HepG2 (cell line): ENCODE results near the gene PEX7. TPM values are rescaled to one million over a fixed set of nuclear protein-coding genes. Genes with fewer than 3 reads are reported as not detected.

ENCODE experiments used
- ATAC-seq: fragments of 200-7000 bp; cut with Tn5 transposase; 3 replicates; pipeline ENCODE4 v1.9.1; 2020; ENCODE audit warnings: mild to moderate bottlenecking, moderate library complexity
- BruUV-seq: library from RNA; stranded (reverse); fragments of 400-500 nt; replicated peaks from 2 replicates; lab custom pipeline; 2021; lab: Mats Ljungman, UMichigan
- CTCF ChIA-PET: fragments of 300-600 bp; formaldehyde crosslinking; extraction: SDS; loops from one replicate; lab custom pipeline; 2021; ENCODE audit warnings: low total read pairs, inconsistent platforms, low intra/inter-chr PET ratio; lab: Yijun Ruan, JAX
- POLR2A ChIA-PET: fragments of 350-600 bp; sonication (Branson Sonifier 250); formaldehyde crosslinking; loops from one replicate; lab custom pipeline; 2020; ENCODE audit warnings: antibody characterized with exemption, inconsistent platforms; lab: Yijun Ruan, JAX
- DNase-seq: peaks from one replicate; pipeline ENCODE4 v3.0.0-alpha.2; 2015; ENCODE audit warnings: low spot score
- FAIRE-seq: peaks from 3 replicates; lab custom pipeline; 2011; peaks lifted over from hg19 to GRCh38; lab: Jason Lieb, UNC
- H2AFZ ChIP-seq: one replicate; pipeline ENCODE4 v1.6.1; 2011; ENCODE audit warnings: low read length, inconsistent platforms
- H3K27ac ChIP-seq: fragments of 300-600 bp; 3 replicates; pipeline ENCODE4 v1.8.0; 2011; ENCODE audit warnings: mixed run types, mild to moderate bottlenecking, mixed read lengths, low read length, inconsistent platforms; ENCODE audit not compliant: insufficient read depth; ENCODE audit errors: extremely low read length
- H3K27me3 ChIP-seq, 2 experiments: fragments of 200-600 bp in 1 of 2; 2 replicates in 1 of 2; 3 replicates in 1 of 2; pipeline versions ENCODE4 v1.6.0 to v1.8.0; 2011; ENCODE audit warnings: low read length in 2 of 2, mild to moderate bottlenecking in 2 of 2, moderate library complexity in 2 of 2, inconsistent platforms in 1 of 2; ENCODE audit not compliant: insufficient read depth in 2 of 2, control insufficient read depth in 1 of 2
- H3K36me3 ChIP-seq, 2 experiments: fragments of 200-600 bp in 1 of 2; replicated peaks in 1 of 2; 2 replicates in 1 of 2; 3 replicates in 1 of 2; pipeline versions ENCODE4 v1.5.1 to v1.8.0; 2011; ENCODE audit warnings: low read length in 2 of 2, inconsistent platforms in 1 of 2; ENCODE audit not compliant: insufficient read depth in 2 of 2, control insufficient read depth in 1 of 2
- H3K4me1 ChIP-seq: 2 replicates; pipeline ENCODE4 v1.5.1; 2012; ENCODE audit warnings: low read length, inconsistent platforms; ENCODE audit not compliant: insufficient read depth
- H3K4me2 ChIP-seq: 2 replicates; pipeline ENCODE4 v1.6.0; 2011; ENCODE audit warnings: low read depth, low read length, inconsistent platforms
- H3K4me3 ChIP-seq, 3 experiments: fragments of 200-600 bp in 1 of 3; sonication (generic), shearing (Covaris generic) in 1 of 3; replicated peaks in 1 of 3; 2 replicates each; pipeline ENCODE4 v1.5.1; 2011 to 2016; ENCODE audit warnings: low read length in 3 of 3, inconsistent platforms in 2 of 3, low read depth in 2 of 3, mild to moderate bottlenecking in 2 of 3, control low read depth in 1 of 3, mixed read lengths in 1 of 3; ENCODE audit not compliant: insufficient read depth in 1 of 3
- H3K79me2 ChIP-seq: one replicate; pipeline ENCODE4 v1.6.1; 2011; ENCODE audit warnings: low read length, inconsistent platforms; ENCODE audit not compliant: insufficient read depth
- H3K9ac ChIP-seq: 2 replicates; pipeline ENCODE4 v1.6.0; 2011; ENCODE audit warnings: mild to moderate bottlenecking, low read depth, low read length, inconsistent platforms; ENCODE audit not compliant: insufficient read depth
- H3K9me3 ChIP-seq: 2 replicates; pipeline ENCODE4 v1.5.1; 2012; ENCODE audit warnings: mild to moderate bottlenecking, low read length
- H4K20me1 ChIP-seq: 2 replicates; pipeline ENCODE4 v1.6.0; 2011; ENCODE audit warnings: inconsistent platforms, mild to moderate bottlenecking, low read length, moderate library complexity; ENCODE audit not compliant: insufficient read depth
- CAMTA2 ChIP-seq: sonication (generic); formaldehyde crosslinking; IDR thresholded peaks from 2 replicates; pipeline ENCODE4 v1.4.0; 2020; ENCODE audit warnings: mild to moderate bottlenecking, missing genetic modification reagents, borderline replicate concordance
- HNRNPL ChIP-seq: fragments of 200-400 bp; formaldehyde crosslinking; IDR thresholded peaks from 2 replicates; pipeline ENCODE4 v1.6.1; 2017; ENCODE audit warnings: mild to moderate bottlenecking, low read depth, low read length
- KDM6A ChIP-seq: IDR thresholded peaks from 2 replicates; pipeline ENCODE4 v1.6.1; 2016; ENCODE audit warnings: low read depth
- KLF16 ChIP-seq, 2 experiments: sonication (generic) in 1 of 2; formaldehyde crosslinking in 1 of 2; IDR thresholded peaks; 2 replicates each; pipeline versions ENCODE4 v1.6.1 to v1.8.0; 2016 to 2023; ENCODE audit warnings: missing genetic modification reagents in 2 of 2, missing compliant biosample characterization in 1 of 2
- REL ChIP-seq: sonication (generic); formaldehyde crosslinking; conservative IDR thresholded peaks from 2 replicates; pipeline ENCODE4 v1.8.0; 2022; ENCODE audit warnings: mild to moderate bottlenecking, missing genetic modification reagents, moderate library complexity
- SMC3 ChIP-seq: IDR thresholded peaks from 2 replicates; pipeline ENCODE4 v1.6.1; 2011; ENCODE audit warnings: low read length, improper control_type of control experiment
- SSRP1 ChIP-seq: IDR thresholded peaks from 2 replicates; pipeline ENCODE4 v1.6.1; 2016; ENCODE audit warnings: control low read depth
- ZNF234 ChIP-seq: sonication (generic); formaldehyde crosslinking; conservative IDR thresholded peaks from 2 replicates; pipeline ENCODE4 v1.5.1; 2020; ENCODE audit warnings: mild to moderate bottlenecking, missing genetic modification reagents
- ZNF570 ChIP-seq: sonication (generic); formaldehyde crosslinking; IDR thresholded peaks from 2 replicates; pipeline ENCODE4 v1.4.0; 2020; ENCODE audit warnings: mild to moderate bottlenecking, missing genetic modification reagents, borderline replicate concordance
- ZNF615 ChIP-seq: sonication (generic); formaldehyde crosslinking; IDR thresholded peaks from 2 replicates; pipeline ENCODE4 v1.5.0; 2020; ENCODE audit warnings: mild to moderate bottlenecking, missing genetic modification reagents, borderline replicate concordance
- ZSCAN31 ChIP-seq: sonication (generic); formaldehyde crosslinking; IDR thresholded peaks from 2 replicates; pipeline ENCODE4 v1.5.0; 2020; ENCODE audit warnings: low read depth, mild to moderate bottlenecking, missing genetic modification reagents
- WGBS: methylation state at CpG from one replicate; pipeline ENCODE4 v1.1.6; 2017; ENCODE audit warnings: low lambda C conversion rate; 5-methylcytosine and 5-hydroxymethylcytosine counted together
- in situ Hi-C: cut with HindIII; loops from 2 replicates; pipeline ENCODE4 v1.10.0; 2017; ENCODE audit warnings: low pct_unique_long_range_greater_than_20kb; ENCODE audit not compliant: extremely low pct_ligation_motif_present
- intact Hi-C: fragments of 100-400 bp; cut with micrococcal nuclease; formaldehyde crosslinking; loops from one replicate; pipeline ENCODE4 v1.10.0; 2022; ENCODE audit not compliant: unreplicated experiment
- polyA plus RNA-seq, 8 experiments: library from polyadenylated mRNA; depleted of rRNA in 3 of 8; stranded (reverse) in 7 of 8; unstranded in 1 of 8; fragments of >200 nt; fragmentation: Illumina TruSeq in 4 of 8; extraction: Trizol in 4 of 8; gene quantifications; 2 replicates each; pipeline versions ENCODE4 v1.2.1 to v1.2.3, GENCODE V29; 2011 to 2016; ENCODE audit warnings: low read depth in 4 of 8, missing spikeins in 1 of 8, mixed read lengths in 1 of 8; ENCODE audit not compliant: insufficient read depth in 1 of 8
- total RNA-seq, 5 experiments: library from RNA; depleted of rRNA; stranded (reverse); fragments of >200 nt; fragmentation: Illumina TruSeq; extraction: Trizol; gene quantifications; 2 replicates each; pipeline ENCODE4 v1.2.3, GENCODE V29; 2016; ENCODE audit warnings: low read depth in 1 of 5
- TF ChIP-seq, protein P1 (sequence below): sonication (generic); formaldehyde crosslinking; IDR thresholded peaks from 2 replicates; pipeline ENCODE4 v1.4.0; 2020; ENCODE audit warnings: mild to moderate bottlenecking, missing genetic modification reagents
- TF ChIP-seq, protein P2 (sequence below): sonication (generic); formaldehyde crosslinking; IDR thresholded peaks from 2 replicates; pipeline ENCODE4 v1.8.1; 2023; ENCODE audit warnings: mild to moderate bottlenecking, inconsistent platforms, moderate library complexity, missing genetic modification reagents, borderline replicate concordance
- TF ChIP-seq, protein P3 (sequence below): sonication (generic); formaldehyde crosslinking; IDR thresholded peaks from 2 replicates; pipeline ENCODE4 v1.5.1; 2020; ENCODE audit warnings: mild to moderate bottlenecking, missing genetic modification reagents, moderate library complexity
- TF ChIP-seq, protein P4 (sequence below): sonication (generic); formaldehyde crosslinking; conservative IDR thresholded peaks from 2 replicates; pipeline ENCODE4 v1.4.0; 2020; ENCODE audit warnings: missing genetic modification reagents

Gene PEX7
- total and polyA plus RNA-seq, 2 of the 13 experiments (the other 11 are each of a cell fraction or from before 2014, with no cell fraction given), result 0.04 to 0.53 TPM

DNA sequence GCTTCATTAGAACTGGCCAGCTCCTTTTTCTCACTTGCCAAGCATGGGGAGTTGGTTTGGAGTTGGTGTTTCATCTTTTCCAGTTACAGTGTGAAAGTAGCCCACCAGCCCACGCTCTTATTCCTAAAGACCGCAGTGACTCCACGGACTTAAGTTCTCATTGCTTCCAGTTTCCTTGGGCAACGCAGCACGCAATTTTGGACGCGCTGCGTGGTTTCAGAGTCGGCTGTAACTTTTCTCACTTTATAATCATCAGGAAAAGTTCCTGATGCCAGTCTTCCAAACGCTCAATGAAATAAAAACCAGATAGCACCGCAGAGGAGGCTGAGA lies 381 bp upstream of the PEX7 start (continued):
- TF ChIP-seq, protein P1, sequence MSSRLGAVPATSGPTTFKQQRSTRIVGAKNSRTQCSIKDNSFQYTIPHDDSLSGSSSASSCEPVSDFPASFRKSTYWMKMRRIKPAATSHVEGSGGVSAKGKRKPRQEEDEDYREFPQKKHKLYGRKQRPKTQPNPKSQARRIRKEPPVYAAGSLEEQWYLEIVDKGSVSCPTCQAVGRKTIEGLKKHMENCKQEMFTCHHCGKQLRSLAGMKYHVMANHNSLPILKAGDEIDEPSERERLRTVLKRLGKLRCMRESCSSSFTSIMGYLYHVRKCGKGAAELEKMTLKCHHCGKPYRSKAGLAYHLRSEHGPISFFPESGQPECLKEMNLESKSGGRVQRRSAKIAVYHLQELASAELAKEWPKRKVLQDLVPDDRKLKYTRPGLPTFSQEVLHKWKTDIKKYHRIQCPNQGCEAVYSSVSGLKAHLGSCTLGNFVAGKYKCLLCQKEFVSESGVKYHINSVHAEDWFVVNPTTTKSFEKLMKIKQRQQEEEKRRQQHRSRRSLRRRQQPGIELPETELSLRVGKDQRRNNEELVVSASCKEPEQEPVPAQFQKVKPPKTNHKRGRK, result no peak
- TF ChIP-seq CAMTA2, result no peak
- TF ChIP-seq REL, result no peak
- TF ChIP-seq, protein P2, sequence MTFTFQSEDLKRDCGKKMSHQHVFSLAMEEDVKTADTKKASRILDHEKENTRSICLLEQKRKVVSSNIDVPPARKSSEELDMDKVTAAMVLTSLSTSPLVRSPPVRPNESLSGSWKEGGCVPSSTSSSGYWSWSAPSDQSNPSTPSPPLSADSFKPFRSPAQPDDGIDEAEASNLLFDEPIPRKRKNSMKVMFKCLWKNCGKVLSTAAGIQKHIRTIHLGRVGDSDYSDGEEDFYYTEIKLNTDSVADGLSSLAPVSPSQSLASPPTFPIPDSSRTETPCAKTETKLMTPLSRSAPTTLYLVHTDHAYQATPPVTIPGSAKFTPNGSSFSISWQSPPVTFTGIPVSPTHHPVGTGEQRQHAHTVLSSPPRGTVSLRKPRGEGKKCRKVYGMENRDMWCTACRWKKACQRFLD, result no peak
- TF ChIP-seq ZNF615 (CRISPR knock-in tag), result no peak
- no peak for TF ChIP-seq ZSCAN31 (CRISPR knock-in tag)

GRCh38 chr6:136823128-136823660 lies 802 bp downstream of the PEX7 start:
- H3K79me2 ChIP-seq, result no peaks in the 10 kb centered on the region
- H2AFZ ChIP-seq, result no peak overlapping the region
- CTCF ChIA-PET, result no interaction called here
- H3K4me1 ChIP-seq, result no peaks in the 10 kb centered on the region
- H3K9me3 ChIP-seq, result no peaks in the 10 kb centered on the region
- no peak overlapping the region for H3K27ac ChIP-seq
- in situ Hi-C loops (no loop called here), intact Hi-C loops (no loop called here)
- ATAC-seq, result no peak
- no peaks in the 10 kb centered on the region for H3K36me3 ChIP-seq
- no peak overlapping the region for H3K9ac ChIP-seq
- no peak for DNase-seq
- FAIRE-seq, result no peak
- POLR2A ChIA-PET, result no interaction called here
- no peak overlapping the region for H3K4me2 ChIP-seq
- H3K4me3 ChIP-seq, result no peak overlapping the region
- no TSS peak for BruUV-seq
- no peaks in the 10 kb centered on the region for H4K20me1 ChIP-seq
- 88% methylated on average over 27 of the region's 31 CpGs for whole genome bisulfite sequencing
- H3K27me3 ChIP-seq, result peaks cover 0 to 5% of the 10 kb centered on the region in 2 experiments; a peak in 2 of 5 replicates
- no peak for TF ChIP-seq ZNF234
- TF ChIP-seq HNRNPL, result no peak
- TF ChIP-seq SMC3, result no peak
- TF ChIP-seq, protein P3, sequence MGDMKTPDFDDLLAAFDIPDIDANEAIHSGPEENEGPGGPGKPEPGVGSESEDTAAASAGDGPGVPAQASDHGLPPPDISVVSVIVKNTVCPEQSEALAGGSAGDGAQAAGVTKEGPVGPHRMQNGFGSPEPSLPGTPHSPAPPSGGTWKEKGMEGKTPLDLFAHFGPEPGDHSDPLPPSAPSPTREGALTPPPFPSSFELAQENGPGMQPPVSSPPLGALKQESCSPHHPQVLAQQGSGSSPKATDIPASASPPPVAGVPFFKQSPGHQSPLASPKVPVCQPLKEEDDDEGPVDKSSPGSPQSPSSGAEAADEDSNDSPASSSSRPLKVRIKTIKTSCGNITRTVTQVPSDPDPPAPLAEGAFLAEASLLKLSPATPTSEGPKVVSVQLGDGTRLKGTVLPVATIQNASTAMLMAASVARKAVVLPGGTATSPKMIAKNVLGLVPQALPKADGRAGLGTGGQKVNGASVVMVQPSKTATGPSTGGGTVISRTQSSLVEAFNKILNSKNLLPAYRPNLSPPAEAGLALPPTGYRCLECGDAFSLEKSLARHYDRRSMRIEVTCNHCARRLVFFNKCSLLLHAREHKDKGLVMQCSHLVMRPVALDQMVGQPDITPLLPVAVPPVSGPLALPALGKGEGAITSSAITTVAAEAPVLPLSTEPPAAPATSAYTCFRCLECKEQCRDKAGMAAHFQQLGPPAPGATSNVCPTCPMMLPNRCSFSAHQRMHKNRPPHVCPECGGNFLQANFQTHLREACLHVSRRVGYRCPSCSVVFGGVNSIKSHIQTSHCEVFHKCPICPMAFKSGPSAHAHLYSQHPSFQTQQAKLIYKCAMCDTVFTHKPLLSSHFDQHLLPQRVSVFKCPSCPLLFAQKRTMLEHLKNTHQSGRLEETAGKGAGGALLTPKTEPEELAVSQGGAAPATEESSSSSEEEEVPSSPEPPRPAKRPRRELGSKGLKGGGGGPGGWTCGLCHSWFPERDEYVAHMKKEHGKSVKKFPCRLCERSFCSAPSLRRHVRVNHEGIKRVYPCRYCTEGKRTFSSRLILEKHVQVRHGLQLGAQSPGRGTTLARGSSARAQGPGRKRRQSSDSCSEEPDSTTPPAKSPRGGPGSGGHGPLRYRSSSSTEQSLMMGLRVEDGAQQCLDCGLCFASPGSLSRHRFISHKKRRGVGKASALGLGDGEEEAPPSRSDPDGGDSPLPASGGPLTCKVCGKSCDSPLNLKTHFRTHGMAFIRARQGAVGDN, result no peak
- TF ChIP-seq, protein P4, sequence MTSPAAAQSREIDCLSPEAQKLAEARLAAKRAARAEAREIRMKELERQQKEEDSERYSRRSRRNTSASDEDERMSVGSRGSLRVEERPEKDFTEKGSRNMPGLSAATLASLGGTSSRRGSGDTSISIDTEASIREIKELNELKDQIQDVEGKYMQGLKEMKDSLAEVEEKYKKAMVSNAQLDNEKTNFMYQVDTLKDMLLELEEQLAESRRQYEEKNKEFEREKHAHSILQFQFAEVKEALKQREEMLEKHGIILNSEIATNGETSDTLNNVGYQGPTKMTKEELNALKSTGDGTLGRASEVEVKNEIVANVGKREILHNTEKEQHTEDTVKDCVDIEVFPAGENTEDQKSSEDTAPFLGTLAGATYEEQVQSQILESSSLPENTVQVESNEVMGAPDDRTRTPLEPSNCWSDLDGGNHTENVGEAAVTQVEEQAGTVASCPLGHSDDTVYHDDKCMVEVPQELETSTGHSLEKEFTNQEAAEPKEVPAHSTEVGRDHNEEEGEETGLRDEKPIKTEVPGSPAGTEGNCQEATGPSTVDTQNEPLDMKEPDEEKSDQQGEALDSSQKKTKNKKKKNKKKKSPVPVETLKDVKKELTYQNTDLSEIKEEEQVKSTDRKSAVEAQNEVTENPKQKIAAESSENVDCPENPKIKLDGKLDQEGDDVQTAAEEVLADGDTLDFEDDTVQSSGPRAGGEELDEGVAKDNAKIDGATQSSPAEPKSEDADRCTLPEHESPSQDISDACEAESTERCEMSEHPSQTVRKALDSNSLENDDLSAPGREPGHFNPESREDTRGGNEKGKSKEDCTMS (CRISPR knock-in tag), result no peak
- TF ChIP-seq KLF16 (CRISPR knock-in tag; IDR thresholded peaks at IDR 0.05), result no peak
- no peak for TF ChIP-seq SSRP1 (CRISPR knock-in tag)
- no peak for TF ChIP-seq KDM6A
- no peak for TF ChIP-seq ZNF570 (CRISPR knock-in tag)
